Transverse colon (tissue), 4 donors: ENCODE measurements around the gene CLCN1. TPM values are rescaled to one million over a fixed set of nuclear protein-coding genes. Genes with fewer than 3 reads are reported as not detected.

ENCODE experiments used
- DNase-seq: peaks from one replicate; pipeline ENCODE4 v3.0.0-alpha.2; 2019
- H3K27ac ChIP-seq, 4 donors: fragments of 200-600 bp; sonication (generic); 2 replicates each; pipeline ENCODE4 v1.5.1; 2016 to 2018; ENCODE audit warnings: inconsistent platforms in 4 of 4
- H3K27me3 ChIP-seq: fragments of 200-600 bp; sonication (generic); 2 replicates; pipeline ENCODE4 v1.5.1; 2017; ENCODE audit warnings: inconsistent platforms
- H3K36me3 ChIP-seq, 4 donors: fragments of 200-600 bp; sonication (generic); 2 replicates each; pipeline ENCODE4 v1.5.1; 2017 to 2019; ENCODE audit warnings: inconsistent platforms in 4 of 4
- H3K4me1 ChIP-seq, 4 donors: fragments of 200-600 bp; sonication (generic); 2 replicates each; pipeline ENCODE4 v1.5.1; 2017 to 2020; ENCODE audit warnings: inconsistent platforms in 4 of 4
- H3K4me3 ChIP-seq, 4 donors: fragments of 200-600 bp; sonication (generic); 1 replicate in 1 of 4; 2 replicates in 3 of 4; pipeline versions ENCODE4 v1.5.1 to v1.6.1; 2017 to 2019; ENCODE audit warnings: inconsistent platforms in 4 of 4
- H3K9me3 ChIP-seq, 2 donors: fragments of 200-600 bp; sonication (generic); 2 replicates each; pipeline ENCODE4 v1.5.1; 2017 to 2019; ENCODE audit warnings: inconsistent platforms in 2 of 2
- CTCF ChIP-seq, 5 experiments: fragments of 200-600 bp in 3 of 5; fragments of 450-650 bp in 2 of 5; sonication (generic) in 3 of 5; IDR thresholded peaks; 1 replicate in 2 of 5; 2 replicates in 3 of 5; pipeline ENCODE4 v1.5.1; 2016 to 2017; ENCODE audit warnings: antibody characterized with exemption in 5 of 5, inconsistent platforms in 3 of 5, mild to moderate bottlenecking in 2 of 5, moderate library complexity in 1 of 5
- EP300 ChIP-seq: sonication (generic); formaldehyde crosslinking; IDR thresholded peaks from one replicate; pipeline ENCODE4 v1.6.1; 2017; ENCODE audit warnings: antibody characterized with exemption, low read depth
- POLR2A ChIP-seq: fragments of 450-650 bp; IDR thresholded peaks from one replicate; pipeline ENCODE4 v1.6.1; 2016; ENCODE audit warnings: antibody characterized with exemption, mild to moderate bottlenecking, moderate library complexity
- POLR2AphosphoS5 ChIP-seq, 3 donors: sonication (generic); formaldehyde crosslinking; IDR thresholded peaks; one replicate each; pipeline ENCODE4 v1.6.1; 2016; ENCODE audit warnings: antibody characterized with exemption in 3 of 3
- WGBS, 2 donors: methylation state at CpG; one replicate each; pipeline ENCODE4 v1.1.5; 2018; ENCODE audit warnings: low coverage in 1 of 2; 5-methylcytosine and 5-hydroxymethylcytosine counted together
- in situ Hi-C, 4 donors: fragments of 200-750 bp; cut with MboI; loops; one replicate each; pipeline versions ENCODE4 v1.15.0 to v1.15.1; 2017; ENCODE audit warnings: low sequenced_read_pairs in 3 of 4, low pct_ligation_motif_present in 1 of 4, low pct_unique_long_range_greater_than_20kb in 1 of 4
- intact Hi-C: fragments of 100-400 bp; cut with DNase I; formaldehyde crosslinking; loops from one replicate; pipeline ENCODE4 v1.15.1; 2023; ENCODE audit warnings: low total_unique reads
- total RNA-seq, 4 donors: library from RNA; depleted of rRNA; stranded (reverse); fragments of >200 nt; gene quantifications; one replicate each; pipeline ENCODE4 v1.1.0, GENCODE V29; 2016

CLCN1 gene
- total RNA-seq, 4 donors from 2014 or later, result not detected

DNA sequence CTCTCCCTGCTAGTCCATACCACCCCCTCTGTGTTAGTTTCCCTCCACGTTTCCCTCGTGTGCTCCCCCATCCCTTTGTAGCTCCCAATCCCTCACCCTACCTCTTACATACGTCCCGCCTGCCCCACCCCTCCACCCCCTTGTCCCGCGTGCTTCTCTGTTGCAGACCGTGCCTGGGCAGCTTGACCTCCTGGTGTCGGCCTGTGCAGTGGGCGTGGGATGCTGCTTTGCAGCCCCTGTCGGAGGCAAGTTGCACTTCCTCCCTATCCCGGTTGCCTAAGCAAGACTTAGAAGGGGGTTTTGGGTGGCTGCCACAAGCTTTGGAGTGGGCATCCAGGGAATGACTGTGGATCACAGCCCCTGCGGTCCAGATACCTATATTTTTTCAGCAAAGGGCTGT lies 7.7 kb downstream of the CLCN1 start:
- Histone ChIP-seq H3K4me3 (no peak overlapping the region), H3K4me1 (peaks cover 0 to 9% (median 4%) of the 10 kb centered on the region in 4 donors), H3K9me3 (no peaks in the 10 kb centered on the region), H3K27me3 (no peaks in the 10 kb centered on the region), H3K27ac (no peak overlapping the region), H3K36me3 (no peaks in the 10 kb centered on the region)
- in situ Hi-C loops, result no loop called here
- no peak for DNase-seq
- intact Hi-C loops, result no loop called here
- 67 to 80% methylated on average over 3 to 12 of the region's 12 CpGs for WGBS, 2 donors
- TF ChIP-seq CTCF (IDR thresholded peaks at IDR 0.05) (no peak), EP300 (no peak), POLR2A (no peak), POLR2AphosphoS5 (IDR thresholded peaks at IDR 0.05) (no peak)

DNA sequence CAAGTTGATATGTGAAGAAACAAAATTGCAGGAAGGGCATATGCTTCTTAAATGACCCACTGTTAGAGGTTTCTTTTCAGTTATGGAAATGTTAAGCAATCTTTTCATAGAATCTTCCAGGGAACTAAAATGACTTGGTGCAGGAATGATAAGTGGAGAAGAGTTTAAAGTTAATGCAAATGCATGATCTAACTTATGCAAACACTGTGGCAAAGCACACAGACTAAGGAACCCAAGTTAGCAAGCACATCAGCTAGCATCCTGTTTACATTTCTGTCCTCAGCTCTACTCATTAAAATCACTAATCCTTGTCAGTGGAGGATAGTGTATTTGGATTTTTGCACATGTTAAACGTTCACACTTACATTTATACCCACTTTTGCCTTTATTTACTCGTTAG lies 9.3 kb downstream of the CLCN1 start:
- no peaks in the 10 kb centered on the region for H3K9me3 ChIP-seq
- intact Hi-C loops, result no loop called here
- peaks cover 0 to 9% (median 4%) of the 10 kb centered on the region in 4 donors for H3K4me1 ChIP-seq
- no peak overlapping the region for H3K27ac ChIP-seq
- WGBS, 2 donors, result 61 to 64% methylated on average over 2 of the region's 2 CpGs
- no peaks in the 10 kb centered on the region for H3K36me3 ChIP-seq
- H3K27me3 ChIP-seq, result no peaks in the 10 kb centered on the region
- in situ Hi-C loops, result loop anchor here in 1 of 4 donors (25.0 kb wide), 1 partner anchor 313 kb away; no protein-coding TSS in a partner anchor
- H3K4me3 ChIP-seq, result no peak overlapping the region
- no peak for TF ChIP-seq POLR2A
- TF ChIP-seq CTCF (IDR thresholded peaks at IDR 0.05), result no peak
- TF ChIP-seq EP300, result no peak
- no peak for TF ChIP-seq POLR2AphosphoS5 (IDR thresholded peaks at IDR 0.05)
- no peak for DNase-seq

DNA sequence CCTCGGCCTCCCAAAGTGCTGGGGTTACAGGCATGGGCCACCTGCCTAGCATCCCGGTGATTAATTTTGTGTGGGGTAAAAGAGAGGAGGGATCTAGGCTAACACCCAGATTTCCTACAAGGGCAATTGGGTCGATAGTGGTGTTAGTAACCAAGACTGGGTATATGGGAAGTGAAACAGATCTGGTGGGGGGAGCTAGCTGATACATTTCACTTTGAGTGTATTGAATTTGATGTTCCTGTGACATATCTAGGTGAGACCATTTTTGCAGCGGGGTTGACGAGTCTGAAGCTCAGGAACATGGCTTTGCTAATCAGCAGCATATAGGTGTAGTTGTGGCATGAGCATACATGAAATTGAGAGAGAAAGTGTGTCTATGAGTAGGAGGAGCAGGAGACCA lies 12.0 kb downstream of the CLCN1 start:
- in situ Hi-C loops (loop anchor here in 1 of 4 donors (25.0 kb wide), 1 partner anchor 316 kb away; no protein-coding TSS in a partner anchor), intact Hi-C loops (no loop called here)
- Histone ChIP-seq H3K27ac (no peak overlapping the region), H3K36me3 (no peaks in the 10 kb centered on the region), H3K9me3 (no peaks in the 10 kb centered on the region), H3K27me3 (no peaks in the 10 kb centered on the region), H3K4me1 (no peaks in the 10 kb centered on the region), H3K4me3 (no peak overlapping the region)
- DNase-seq, result no peak
- TF ChIP-seq POLR2A, result no peak
- no peak for TF ChIP-seq EP300
- no peak for TF ChIP-seq POLR2AphosphoS5 (IDR thresholded peaks at IDR 0.05)
- no peak for TF ChIP-seq CTCF (IDR thresholded peaks at IDR 0.05)
- 70 to 88% methylated on average over 2 to 5 of the region's 5 CpGs for WGBS, 2 donors

DNA sequence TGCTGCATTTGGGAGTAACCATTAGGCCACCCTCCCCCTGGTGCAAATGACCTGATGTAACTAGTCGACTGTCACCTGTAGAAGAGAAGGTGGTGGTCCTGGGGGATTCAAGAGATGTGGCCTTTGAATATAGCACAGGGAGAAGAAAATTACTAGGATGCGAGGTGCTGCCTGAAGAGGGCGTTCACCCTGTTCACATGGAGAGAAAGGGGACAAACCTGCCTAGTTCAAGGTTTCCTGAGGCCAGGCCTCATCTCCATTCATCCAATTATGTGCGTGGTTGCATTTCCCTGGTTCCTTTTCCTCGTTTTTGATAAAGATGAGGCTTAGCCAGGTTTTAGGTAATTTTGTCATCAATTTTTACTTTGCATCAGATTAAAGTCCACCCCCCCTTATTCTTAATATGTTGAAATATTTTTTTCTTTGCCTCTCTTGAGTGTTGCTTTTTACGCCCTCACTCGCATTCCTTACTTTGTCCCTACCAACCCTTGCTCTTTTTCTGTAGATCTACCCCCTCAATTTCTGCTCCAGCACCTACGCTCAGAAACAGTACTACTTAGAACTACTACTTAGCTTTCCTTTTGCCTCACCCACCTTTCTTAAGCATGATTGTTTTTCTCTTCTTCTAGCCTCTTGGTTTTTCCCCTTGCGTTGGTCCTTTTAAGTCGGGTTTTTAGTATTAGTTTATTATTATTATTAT lies 13.7 kb downstream of the CLCN1 start:
- no peaks in the 10 kb centered on the region for H3K9me3 ChIP-seq
- H3K27me3 ChIP-seq, result no peaks in the 10 kb centered on the region
- no peaks in the 10 kb centered on the region for H3K36me3 ChIP-seq
- TF ChIP-seq CTCF (IDR thresholded peaks at IDR 0.05), result no peak
- TF ChIP-seq EP300, result no peak
- TF ChIP-seq POLR2A, result no peak
- TF ChIP-seq POLR2AphosphoS5 (IDR thresholded peaks at IDR 0.05), result no peak
- no peak overlapping the region for H3K4me3 ChIP-seq
- in situ Hi-C loops, result loop anchor here in 1 of 4 donors (25.0 kb wide), 1 partner anchor 317 kb away; no protein-coding TSS in a partner anchor
- WGBS, 2 donors, result 90 to 95% methylated on average over 8 to 10 of the region's 10 CpGs
- intact Hi-C loops, result no loop called here
- H3K27ac ChIP-seq, result no peak overlapping the region
- no peak for DNase-seq
- no peaks in the 10 kb centered on the region for H3K4me1 ChIP-seq
